Parietal lobe (tissue), 1 donor: ENCODE measurements around the gene GPR153. TPM values are rescaled to one million over a fixed set of nuclear protein-coding genes. Genes with fewer than 3 reads are reported as not detected.

Source experiments
- total RNA-seq: library from RNA; depleted of rRNA; stranded (reverse); fragments of >200 nt; gene quantifications from one replicate; pipeline ENCODE4 v1.2.3, GENCODE V29; 2014

GPR153 gene
- total RNA-seq = 27.2 TPM

DNA sequence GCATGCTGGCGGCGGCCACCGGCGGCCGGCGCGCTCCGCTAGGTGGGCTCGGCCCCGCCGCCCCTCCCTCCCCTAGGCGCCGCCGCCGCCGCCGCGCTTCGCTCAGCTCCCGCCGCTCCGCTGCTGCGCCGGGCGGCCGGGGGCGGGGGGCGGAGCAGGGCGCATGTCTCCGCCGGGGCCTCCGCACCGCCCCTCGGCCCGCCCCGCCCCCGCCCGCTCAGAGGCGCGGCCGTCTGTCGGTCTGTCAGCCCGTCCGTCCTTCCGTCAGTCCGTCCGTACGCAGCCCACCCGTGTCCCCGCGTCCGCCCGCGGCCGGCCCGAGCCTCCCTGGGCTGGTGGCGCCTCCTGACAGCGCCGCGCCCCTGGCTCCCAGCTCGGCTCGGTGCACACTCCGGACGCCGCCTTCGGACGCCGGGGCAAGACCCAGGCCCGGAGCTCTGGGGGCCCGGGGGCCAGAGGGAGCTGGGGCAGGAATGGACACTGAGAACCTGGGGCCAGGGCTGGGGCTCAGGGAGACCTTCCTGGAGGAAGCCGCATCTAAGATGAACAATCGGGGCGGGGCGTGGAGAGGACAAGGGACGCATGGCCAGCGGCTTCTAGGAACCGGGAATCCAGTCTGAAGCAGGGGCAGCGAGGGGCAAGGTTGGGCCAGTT, at the start of gene GPR153:
GPR153 (minus strand) TSS at position 138 of the 654 bp plus-strand sequence. CDS start 6,193 bp downstream, outside the sequence.

DNA sequence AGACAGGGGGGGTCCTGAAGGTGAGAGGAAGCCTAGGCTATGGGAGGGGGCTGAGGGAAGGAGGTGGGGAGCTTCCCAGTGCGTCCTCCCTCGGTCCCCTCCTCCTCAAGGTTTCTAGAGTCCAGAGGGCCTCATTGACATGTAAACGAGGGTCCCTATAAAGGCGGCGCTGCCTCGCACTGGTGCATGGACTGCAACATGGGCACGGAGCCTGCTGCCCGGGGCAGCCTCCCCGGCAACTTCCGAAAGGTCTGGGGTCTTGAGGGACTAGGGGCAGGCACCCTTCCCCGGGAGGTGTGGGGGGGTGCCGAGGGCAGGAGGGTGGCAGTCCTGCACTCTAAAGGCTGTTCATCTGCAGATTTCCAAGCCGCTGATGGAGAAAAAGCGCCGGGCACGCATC, 16.9 kb downstream of the GPR153 start, which contains the start of gene HES3:
HES3 (plus strand) TSS at position 187 of the 400 bp plus-strand sequence; CDS start at position 374, 187 bp downstream.

GRCh38 chr1:6205849-6206519, 54.9 kb downstream of the GPR153 start, which contains the start of gene RNF207:
RNF207 (plus strand) TSS chr1:6206119; CDS start chr1:6206536, 417 bp downstream.

DNA sequence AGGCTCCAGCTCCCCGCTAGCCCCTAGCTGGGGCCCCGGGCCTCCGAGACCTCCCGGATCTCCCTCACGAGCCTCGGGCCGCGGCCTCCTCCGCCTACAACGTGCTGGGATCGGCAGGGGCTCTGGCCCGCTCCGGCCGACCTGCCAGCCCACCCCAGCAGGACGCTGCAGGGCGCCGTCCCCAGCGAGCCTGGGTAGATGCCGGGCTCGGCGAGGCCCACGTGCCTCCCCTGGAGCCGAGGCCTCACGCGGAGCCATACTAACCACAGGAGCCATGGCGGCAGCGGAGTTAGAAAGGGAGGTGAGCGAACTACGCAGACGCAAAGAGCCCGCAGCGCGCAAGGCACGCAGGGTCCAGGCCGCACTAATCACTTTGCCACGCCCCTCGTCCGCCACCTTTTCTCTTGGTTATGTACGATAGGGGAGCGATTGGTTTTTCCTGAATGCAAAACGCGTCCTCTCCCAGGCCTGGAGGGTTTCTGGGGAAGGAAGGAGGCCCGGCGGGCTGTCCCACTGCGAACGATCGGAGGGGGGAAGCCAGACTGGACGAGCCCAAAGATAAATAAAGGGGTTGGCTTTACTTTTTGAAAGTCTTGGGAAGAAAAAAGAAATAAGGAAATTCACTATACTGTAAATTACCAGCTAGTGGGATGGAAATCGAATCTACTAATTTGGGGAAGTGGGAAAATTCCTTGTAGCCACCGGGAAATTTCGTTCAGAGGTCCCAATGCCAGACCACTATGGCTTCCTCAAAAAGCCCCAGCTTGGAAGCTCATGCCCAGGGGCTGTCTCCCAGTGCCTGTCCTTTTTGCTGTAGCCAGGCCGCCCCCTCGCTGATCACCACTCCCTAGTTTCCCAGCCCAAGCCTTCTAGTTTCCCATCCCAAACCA, 61.4 kb downstream of the GPR153 start, which contains the start of gene RPL22:
RPL22 (minus strand) TSS at position 298 of the 890 bp plus-strand sequence; CDS start at position 276, 22 bp downstream.

Other genes with a start within 250 kb of the GPR153 start
- gene KCNAB2, start 215.2 kb downstream of the GPR153 start, total RNA-seq = 6.9 TPM
- 52.6 TPM for gene CHD5, start 80.8 kb downstream of the GPR153 start, total RNA-seq
- gene RPL22, start 61.5 kb downstream of the GPR153 start, total RNA-seq = 255 TPM
- 16.0 TPM for gene RNF207, start 55.0 kb downstream of the GPR153 start, total RNA-seq
- gene ICMT, start 25.1 kb downstream of the GPR153 start, total RNA-seq = 19.4 TPM
- gene HES3, start 16.9 kb downstream of the GPR153 start, total RNA-seq = not detected
- 51.3 TPM for gene ACOT7, start 132.7 kb upstream of the GPR153 start, total RNA-seq
- not detected for gene HES2, start 158.8 kb upstream of the GPR153 start, total RNA-seq
- under 0.01 TPM for gene ESPN, start 163.7 kb upstream of the GPR153 start, total RNA-seq
- gene TNFRSF25, start 205.1 kb upstream of the GPR153 start, total RNA-seq = 34.1 TPM
- 56.7 TPM for gene PLEKHG5, start 230.6 kb upstream of the GPR153 start, total RNA-seq